ENCODE results near the gene OR5H6.

Gene OR5H6

GRCh38 chr3:98232489-98232888 is 31.6 kb upstream of the OR5H6 start:
- TF ChIP-seq EZH2 (optimal IDR thresholded peaks at IDR 0.05; ENCODE audit: low read depth, low read length) (no peak), EZH2phosphoT487 (IDR thresholded peaks at IDR 0.05; ENCODE audit: low read length) (no peak), CTCF (IDR thresholded peaks at IDR 0.05; ENCODE audit: low read length) (no peak)
- Histone ChIP-seq H2AFZ (ENCODE audit: low read length) (no peak overlapping the region), H3K27ac (ENCODE audit: low read length) (no peak overlapping the region), H3K9ac (ENCODE audit: low read length) (no peak overlapping the region), H3K27me3 (replicated peaks; ENCODE audit: insufficient read depth, low read length) (no peaks in the 10 kb centered on the region), H3K9me2 (replicated peaks; ENCODE audit: insufficient read depth, low read length) (no peaks in the 10 kb centered on the region), H3K36me3 (replicated peaks; ENCODE audit: insufficient read depth, low read length) (no peaks in the 10 kb centered on the region), H3K4me1 (ENCODE audit: low read length) (no peaks in the 10 kb centered on the region), H3K4me2 (ENCODE audit: low read depth, low read length) (no peak overlapping the region), H4K20me1 (ENCODE audit: insufficient read depth, low read length) (no peaks in the 10 kb centered on the region), H3F3A (ENCODE audit: insufficient read depth, low read length) (no peaks in the 10 kb centered on the region), H3K9me3 (replicated peaks; ENCODE audit: insufficient read depth, low read length) (no peaks in the 10 kb centered on the region), H3K79me2 (ENCODE audit: low read length) (no peaks in the 10 kb centered on the region), H3K4me3 (ENCODE audit: low read length) (no peak overlapping the region)
- no peak for DNase-seq

- Histone ChIP-seq H3K9ac (ENCODE audit: low read length) (no peak overlapping the region), H3K36me3 (replicated peaks; ENCODE audit: insufficient read depth, low read length) (no peaks in the 10 kb centered on the region), H3K27ac (ENCODE audit: low read length) (no peak overlapping the region), H3K4me2 (ENCODE audit: low read depth, low read length) (no peak overlapping the region), H3K4me1 (ENCODE audit: low read length) (no peaks in the 10 kb centered on the region), H3K4me3 (ENCODE audit: low read length) (no peak overlapping the region), H4K20me1 (ENCODE audit: insufficient read depth, low read length) (no peaks in the 10 kb centered on the region), H3K9me2 (replicated peaks; ENCODE audit: insufficient read depth, low read length) (no peaks in the 10 kb centered on the region), H3K79me2 (ENCODE audit: low read length) (no peaks in the 10 kb centered on the region), H3K9me3 (replicated peaks; ENCODE audit: insufficient read depth, low read length) (no peaks in the 10 kb centered on the region), H2AFZ (ENCODE audit: low read length) (no peak overlapping the region), H3K27me3 (replicated peaks; ENCODE audit: insufficient read depth, low read length) (no peaks in the 10 kb centered on the region), H3F3A (ENCODE audit: insufficient read depth, low read length) (no peaks in the 10 kb centered on the region)
- no peak for TF ChIP-seq EZH2phosphoT487 (IDR thresholded peaks at IDR 0.05; ENCODE audit: low read length)
- TF ChIP-seq EZH2 (optimal IDR thresholded peaks at IDR 0.05; ENCODE audit: low read depth, low read length): no peak
- TF ChIP-seq CTCF (IDR thresholded peaks at IDR 0.05; ENCODE audit: low read length): no peak
- DNase-seq: no peak
Measured at GRCh38 chr3:98233468-98233867, 30.6 kb upstream of the OR5H6 start.

GRCh38 chr3:98240131-98240530 is 23.9 kb upstream of the OR5H6 start:
- no peak for DNase-seq
- H4K20me1 ChIP-seq (ENCODE audit: insufficient read depth, low read length): no peaks in the 10 kb centered on the region
- H3K4me3 ChIP-seq (ENCODE audit: low read length): no peak overlapping the region
- H3K4me2 ChIP-seq (ENCODE audit: low read depth, low read length): no peak overlapping the region
- H3K4me1 ChIP-seq (ENCODE audit: low read length): no peaks in the 10 kb centered on the region
- H3K9ac ChIP-seq (ENCODE audit: low read length): no peak overlapping the region
- H3F3A ChIP-seq (ENCODE audit: insufficient read depth, low read length): no peaks in the 10 kb centered on the region
- no peak for TF ChIP-seq EZH2 (optimal IDR thresholded peaks at IDR 0.05; ENCODE audit: low read depth, low read length)
- TF ChIP-seq CTCF (IDR thresholded peaks at IDR 0.05; ENCODE audit: low read length): no peak
- no peak for TF ChIP-seq EZH2phosphoT487 (IDR thresholded peaks at IDR 0.05; ENCODE audit: low read length)
- H2AFZ ChIP-seq (ENCODE audit: low read length): no peak overlapping the region
- H3K27ac ChIP-seq (ENCODE audit: low read length): no peak overlapping the region
- H3K9me3 ChIP-seq (replicated peaks; ENCODE audit: insufficient read depth, low read length): no peaks in the 10 kb centered on the region
- no peaks in the 10 kb centered on the region for H3K36me3 ChIP-seq (replicated peaks; ENCODE audit: insufficient read depth, low read length)
- H3K79me2 ChIP-seq (ENCODE audit: low read length): no peaks in the 10 kb centered on the region
- no peaks in the 10 kb centered on the region for H3K9me2 ChIP-seq (replicated peaks; ENCODE audit: insufficient read depth, low read length)
- H3K27me3 ChIP-seq (replicated peaks; ENCODE audit: insufficient read depth, low read length): no peaks in the 10 kb centered on the region
